H9 (cell line): ENCODE results near the gene RASSF3. TPM values are rescaled to one million over a fixed set of nuclear protein-coding genes. Genes with fewer than 3 reads are reported as not detected.

ENCODE experiments used
- DNase-seq: peaks from one replicate; pipeline ENCODE4 v3.0.0-alpha.2; 2017
- H2AFZ ChIP-seq: one replicate; pipeline ENCODE4 v1.6.1; 2013; ENCODE audit warnings: mild to moderate bottlenecking, low read length, control low read depth, moderate library complexity
- H2AK5ac ChIP-seq: 2 replicates; pipeline ENCODE4 v1.6.1; 2013; ENCODE audit warnings: low read length, control low read depth, mixed read lengths; ENCODE audit not compliant: insufficient read length
- H2BK120ac ChIP-seq: one replicate; pipeline ENCODE4 v1.6.1; 2013; ENCODE audit warnings: low read depth, mild to moderate bottlenecking, low read length, control low read depth, inconsistent platforms; ENCODE audit not compliant: poor library complexity, severe bottlenecking
- H2BK12ac ChIP-seq: 2 replicates; pipeline ENCODE4 v1.6.1; 2013; ENCODE audit warnings: low read length, control low read depth, mixed read lengths, low read depth; ENCODE audit not compliant: insufficient read length
- H2BK15ac ChIP-seq: 2 replicates; pipeline ENCODE4 v1.6.1; 2013; ENCODE audit warnings: low read depth, low read length, control low read depth
- H2BK20ac ChIP-seq: one replicate; pipeline ENCODE4 v1.6.1; 2013; ENCODE audit warnings: low read depth, mild to moderate bottlenecking, low read length, control low read depth, inconsistent platforms; ENCODE audit not compliant: poor library complexity, severe bottlenecking
- H2BK5ac ChIP-seq: 2 replicates; pipeline ENCODE4 v1.6.1; 2013; ENCODE audit warnings: low read length, control low read depth, mixed read lengths; ENCODE audit not compliant: insufficient read length
- H3K14ac ChIP-seq: 2 replicates; pipeline ENCODE4 v1.6.1; 2013; ENCODE audit warnings: low read length, control low read depth; ENCODE audit not compliant: insufficient read depth
- H3K18ac ChIP-seq: 2 replicates; pipeline ENCODE4 v1.6.1; 2013; ENCODE audit warnings: low read depth, mild to moderate bottlenecking, mixed read lengths, low read length, control low read depth; ENCODE audit not compliant: insufficient read length
- H3K23ac ChIP-seq: 2 replicates; pipeline ENCODE4 v1.6.1; 2013; ENCODE audit warnings: low read length, control low read depth, mixed read lengths, low read depth; ENCODE audit not compliant: insufficient read length
- H3K23me2 ChIP-seq: 2 replicates; pipeline ENCODE4 v1.6.1; 2013; ENCODE audit warnings: low read depth, mild to moderate bottlenecking, mixed read lengths, low read length, control low read depth; ENCODE audit not compliant: insufficient read length, poor library complexity, severe bottlenecking
- H3K27ac ChIP-seq: 2 replicates; pipeline ENCODE4 v1.5.1; 2013; ENCODE audit warnings: low read length, control low read depth, mixed read lengths, low read depth; ENCODE audit not compliant: insufficient read length
- H3K27me3 ChIP-seq: 2 replicates; pipeline ENCODE4 v1.6.1; 2013; ENCODE audit warnings: low read length, control low read depth, inconsistent platforms; ENCODE audit not compliant: insufficient read depth
- H3K4ac ChIP-seq: 2 replicates; pipeline ENCODE4 v1.6.1; 2013; ENCODE audit warnings: low read depth, mild to moderate bottlenecking, control low read depth, inconsistent platforms, low read length, moderate library complexity
- H3K4me1 ChIP-seq: 2 replicates; pipeline ENCODE4 v1.6.1; 2013; ENCODE audit warnings: low read length, control low read depth, inconsistent platforms; ENCODE audit not compliant: insufficient read depth
- H3K4me2 ChIP-seq: 2 replicates; pipeline ENCODE4 v1.6.1; 2013; ENCODE audit warnings: low read length, control low read depth, mixed read lengths; ENCODE audit not compliant: insufficient read length, insufficient read depth
- H3K56ac ChIP-seq: 2 replicates; pipeline ENCODE4 v1.6.1; 2013; ENCODE audit warnings: low read depth, mild to moderate bottlenecking, mixed read lengths, low read length, control low read depth; ENCODE audit not compliant: insufficient read length
- H3K79me1 ChIP-seq: 2 replicates; pipeline ENCODE4 v1.6.1; 2013; ENCODE audit warnings: low read depth, mild to moderate bottlenecking, moderate library complexity, low read length, control low read depth, inconsistent platforms; ENCODE audit not compliant: insufficient read depth, poor library complexity, severe bottlenecking
- H3K79me2 ChIP-seq: 2 replicates; pipeline ENCODE4 v1.6.1; 2013; ENCODE audit warnings: low read length, control low read depth, inconsistent platforms; ENCODE audit not compliant: insufficient read depth
- H3K9ac ChIP-seq: 2 replicates; pipeline ENCODE4 v1.6.1; 2013; ENCODE audit warnings: low read length, control low read depth, mixed read lengths; ENCODE audit not compliant: insufficient read length; ENCODE audit errors: extremely low read depth
- H3K9me3 ChIP-seq: one replicate; pipeline ENCODE4 v1.6.1; 2013; ENCODE audit warnings: low read depth, low read length, inconsistent platforms; ENCODE audit not compliant: control insufficient read depth
- H3T11ph ChIP-seq: one replicate; pipeline ENCODE4 v1.6.1; 2013; ENCODE audit warnings: mild to moderate bottlenecking, low read length, control low read depth, inconsistent platforms
- H4K20me1 ChIP-seq: one replicate; pipeline ENCODE4 v1.6.1; 2013; ENCODE audit not compliant: control insufficient read depth, insufficient read length, insufficient read depth
- H4K5ac ChIP-seq: 2 replicates; pipeline ENCODE4 v1.6.1; 2013; ENCODE audit warnings: low read depth, mild to moderate bottlenecking, mixed read lengths, low read length, control low read depth; ENCODE audit not compliant: insufficient read length
- H4K8ac ChIP-seq: replicated peaks from 2 replicates; pipeline ENCODE4 v1.6.1; 2013; ENCODE audit warnings: low read length, control low read depth, mixed read lengths, low read depth; ENCODE audit not compliant: insufficient read length
- H4K91ac ChIP-seq: 2 replicates; pipeline ENCODE4 v1.6.1; 2013; ENCODE audit warnings: low read depth, mild to moderate bottlenecking, moderate library complexity, mixed read lengths, low read length, control low read depth; ENCODE audit not compliant: insufficient read length
- H3K27ac Mint-ChIP-seq, 3 experiments: 2 replicates in 2 of 3; 3 replicates in 1 of 3; pipeline ENCODE4 v1.8.0; 2020 to 2021; ENCODE audit warnings: mixed read lengths in 3 of 3, mild to moderate bottlenecking in 1 of 3, moderate library complexity in 1 of 3
- H3K27me3 Mint-ChIP-seq: 2 replicates; pipeline ENCODE4 v1.8.0; 2021; ENCODE audit warnings: low read depth, mild to moderate bottlenecking, moderate library complexity, mixed read lengths
- H3K36me3 Mint-ChIP-seq, 3 experiments: 2 replicates in 2 of 3; 3 replicates in 1 of 3; pipeline ENCODE4 v1.8.0; 2020 to 2021; ENCODE audit warnings: low read depth in 3 of 3, mixed read lengths in 3 of 3; ENCODE audit not compliant: insufficient read depth in 1 of 3
- H3K4me1 Mint-ChIP-seq, 2 experiments: 2 replicates each; pipeline ENCODE4 v1.8.0; 2020; ENCODE audit warnings: mixed read lengths in 2 of 2
- H3K4me3 Mint-ChIP-seq, 2 experiments: 2 replicates in 1 of 2; 3 replicates in 1 of 2; pipeline ENCODE4 v1.8.0; 2020 to 2021; ENCODE audit warnings: mild to moderate bottlenecking in 2 of 2, mixed read lengths in 2 of 2, moderate library complexity in 1 of 2
- H3K9me3 Mint-ChIP-seq, 2 experiments: 2 replicates in 1 of 2; 3 replicates in 1 of 2; pipeline ENCODE4 v1.8.0; 2020; ENCODE audit warnings: mild to moderate bottlenecking in 2 of 2, mixed read lengths in 2 of 2, moderate library complexity in 1 of 2
- CTCF ChIP-seq: fragments of 200-600 bp; sonication (generic); conservative IDR thresholded peaks from 3 replicates; pipeline ENCODE4 v1.8.0; 2021; ENCODE audit warnings: antibody characterized with exemption, mild to moderate bottlenecking
- WGBS: extraction: QIAGEN DNeasy Blood & Tissue Kit; methylation state at CpG from one replicate; pipeline ENCODE4 v1.1.7; 2013; ENCODE audit warnings: missing lambda C conversion rate, low lambda C conversion rate, mixed read lengths; ENCODE audit not compliant: insufficient read length; ENCODE audit errors: extremely low coverage; 5-methylcytosine and 5-hydroxymethylcytosine counted together
- total RNA-seq: library from RNA; stranded (reverse); gene quantifications from 2 replicates; pipeline ENCODE4 v1.2.1, GENCODE V29; 2021

RASSF3 gene
- total RNA-seq, 1 experiment from 2014 or later = 45.1 TPM

- no CpG with 5 or more reads among the region's 6 CpGs for WGBS
- H3T11ph ChIP-seq = no peak overlapping the region
- H2AFZ ChIP-seq = no peak overlapping the region
- no peaks in the 10 kb centered on the region for H3K27me3 ChIP-seq
- no peak overlapping the region for H3K4ac ChIP-seq
- DNase-seq = no peak
- no peak overlapping the region for H2BK120ac ChIP-seq
- no peak overlapping the region for H3K23ac ChIP-seq
- H2BK15ac ChIP-seq = no peak overlapping the region
- H3K27ac Mint-ChIP-seq = no peak overlapping the region; a peak in 1 of 7 replicates
- no peak for TF ChIP-seq CTCF
- H2AK5ac ChIP-seq = no peak overlapping the region
- no peaks in the 10 kb centered on the region for H3K79me1 ChIP-seq
- H4K5ac ChIP-seq = no peak overlapping the region
- H2BK12ac ChIP-seq = no peak overlapping the region
- H3K9me3 Mint-ChIP-seq = no peaks in the 10 kb centered on the region
- H3K18ac ChIP-seq = no peak overlapping the region
- no peak overlapping the region for H2BK5ac ChIP-seq
- peaks cover 15 to 16% of the 10 kb centered on the region in 2 experiments for H3K4me1 Mint-ChIP-seq
- no peak overlapping the region for H3K4me3 Mint-ChIP-seq
- H3K27me3 Mint-ChIP-seq = no peaks in the 10 kb centered on the region; the same call in 1 of the 2 replicates
- H3K23me2 ChIP-seq = no peaks in the 10 kb centered on the region
- H3K14ac ChIP-seq = no peak overlapping the region
- H3K4me2 ChIP-seq = no peak overlapping the region
- H3K4me1 ChIP-seq = no peaks in the 10 kb centered on the region; the same call in 1 of the 2 replicates
- H3K9me3 ChIP-seq = no peaks in the 10 kb centered on the region
- no peaks in the 10 kb centered on the region for H3K79me2 ChIP-seq
- no peak overlapping the region for H4K91ac ChIP-seq
- no peak overlapping the region for H2BK20ac ChIP-seq
- no peak overlapping the region for H3K9ac ChIP-seq
- no peak overlapping the region for H3K56ac ChIP-seq
- no peaks in the 10 kb centered on the region; a peak in 2 of 7 replicates for H3K36me3 Mint-ChIP-seq
- H3K27ac ChIP-seq = no peak overlapping the region
- H4K8ac ChIP-seq = no peak overlapping the region
- no peaks in the 10 kb centered on the region for H4K20me1 ChIP-seq
Observed at GRCh38 chr12:64595863-64596793, 14.2 kb upstream of the RASSF3 start.
